Measurements from ENCODE around the gene MCHR1. TPM values are rescaled to one million over a fixed set of nuclear protein-coding genes. Genes with fewer than 3 reads are reported as not detected.
A peak's percentile ranks its signal among the peaks of the same experiment; 100 is the strongest.

Gene MCHR1
- total and polyA plus RNA-seq, 4 experiments from 2014 or later = not detected

DNA sequence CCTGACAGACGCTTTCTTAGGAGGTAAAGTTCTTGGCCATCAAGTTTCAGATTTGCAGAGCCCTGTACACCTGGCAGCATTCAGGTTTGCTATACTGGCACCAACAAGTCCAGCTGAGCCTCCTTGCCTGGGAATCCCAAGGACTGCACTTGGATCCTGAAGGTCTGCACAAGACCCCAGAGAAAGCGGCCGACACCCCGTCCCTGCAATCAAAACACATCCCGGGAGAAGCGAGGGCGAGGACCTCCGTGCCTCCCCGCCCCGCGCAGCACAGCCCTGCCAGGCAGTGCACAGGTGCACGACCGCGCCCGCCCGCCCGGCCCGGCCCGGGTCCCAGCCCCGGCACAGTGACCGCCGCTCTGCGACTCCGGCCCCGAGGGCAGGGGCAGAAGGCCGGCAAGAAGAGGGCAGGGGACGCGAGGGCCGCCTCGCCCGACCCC lies 43.3 kb upstream of the MCHR1 start:
- H3K4me3 ChIP-seq (ENCODE audit: low read length in 2 of 2) = peak overlapping the region; percentile 46 to 98
- peaks cover 34% of the 10 kb centered on the region for H3K4me1 ChIP-seq (ENCODE audit: insufficient read depth, low read length)
- peak overlapping the region; percentile 92 to 97 (median 95) for H3K27ac Mint-ChIP-seq
- no peaks in the 10 kb centered on the region for H3K27me3 ChIP-seq (ENCODE audit: insufficient read depth, low read length)
- H3K36me3 Mint-ChIP-seq = peaks cover 0 to 9% of the 10 kb centered on the region in 2 donors
- no peaks in the 10 kb centered on the region for H3K36me3 ChIP-seq (ENCODE audit: insufficient read depth, low read length)
- H3K27me3 Mint-ChIP-seq = no peaks in the 10 kb centered on the region
- peaks cover 23 to 60% (median 38%) of the 10 kb centered on the region in 4 donors for H3K4me1 Mint-ChIP-seq
- DNase-seq = peak in 1 of 5 donors; percentile 20
- intact Hi-C loops (cut with micrococcal nuclease) = loop anchor here (1.0 to 2.0 kb wide), 6 partner anchors 10 to 569 kb away; partner anchors contain the start of genes L3MBTL2, SLC25A17, ST13 and XPNPEP3
- POLR2A ChIA-PET (ENCODE audit: partially characterized antibody) = interaction anchor here (0.6 to 2.0 kb wide), 10 partner anchors 9 to 289 kb away, joined by 3 to 58 read pairs (median 8); partner anchors contain the start of genes ST13 and XPNPEP3
- no peaks in the 10 kb centered on the region for H3K9me3 ChIP-seq (ENCODE audit: control insufficient read depth in 1 of 2, low read length in 2 of 2)
- CTCF ChIA-PET (ENCODE audit: partially characterized antibody) = interaction anchor here (1.4 to 2.6 kb wide), 4 partner anchors 10 to 199 kb away, joined by 5 to 18 read pairs (median 10); no protein-coding TSS in a partner anchor
- peak overlapping the region; percentile 85 for H3K27ac ChIP-seq (ENCODE audit: low read depth, low read length)
- H3K9me3 Mint-ChIP-seq = peaks cover 0 to 1% (median 0%) of the 10 kb centered on the region in 8 donors
- H3K4me3 Mint-ChIP-seq = peak overlapping the region; percentile 90 to 98 (median 94)

DNA sequence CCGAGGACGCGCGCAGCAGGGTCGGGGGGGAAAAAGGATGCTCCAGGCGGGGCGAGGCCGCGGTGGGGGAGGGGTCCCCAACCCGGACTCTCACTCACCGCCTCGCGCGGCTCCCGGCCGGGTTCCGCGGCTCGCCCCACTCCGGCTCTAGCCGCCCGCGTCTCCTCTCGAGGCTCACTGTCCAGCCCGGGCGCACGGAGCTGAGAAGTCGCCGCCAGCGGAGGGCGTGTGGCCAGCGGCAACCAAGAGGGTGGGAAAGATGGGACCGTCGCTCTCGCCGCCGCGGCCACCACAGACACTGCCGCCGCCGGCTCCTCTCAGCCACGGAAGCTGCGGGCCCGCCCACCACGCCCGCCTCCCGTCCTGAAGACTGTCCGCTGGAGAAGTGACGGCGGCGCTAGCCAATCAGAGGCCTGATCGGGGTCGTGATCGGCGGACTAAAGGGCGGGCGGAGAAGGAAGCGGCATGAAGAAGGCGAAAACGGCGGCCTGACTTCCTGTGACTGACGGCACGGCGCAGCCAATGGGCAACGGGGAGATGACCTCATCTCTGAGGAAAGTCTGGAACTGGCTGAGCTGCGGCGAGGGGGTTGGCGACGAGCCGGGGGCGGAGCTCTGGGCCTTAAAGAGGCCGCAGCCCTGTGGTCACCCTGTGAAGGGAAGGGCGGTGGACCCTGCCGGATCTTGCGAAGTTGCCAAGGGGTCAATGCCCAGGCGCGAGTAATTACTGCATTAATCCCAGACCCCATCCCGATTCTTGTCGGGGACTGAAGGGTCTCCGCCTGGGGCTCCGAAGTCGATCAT lies 42.7 kb upstream of the MCHR1 start, which contains the start of gene MRTFA:
TSS of gene MRTFA (minus strand) at position 340 of the 803 bp plus-strand sequence.
- H3K4me1 ChIP-seq (ENCODE audit: insufficient read depth, low read length) = peaks cover 34% of the 10 kb centered on the region
- peak within 1 kb of the TSS; percentile 96 to 99 (median 98) for H3K4me3 Mint-ChIP-seq
- H3K4me1 Mint-ChIP-seq = peaks cover 23 to 54% (median 32%) of the 10 kb centered on the region in 4 donors
- ChIA-PET POLR2A (ENCODE audit: partially characterized antibody) (interaction anchor here (0.6 to 2.0 kb wide), 20 partner anchors 9 to 1145 kb away, joined by 3 to 58 read pairs (median 4); partner anchors contain the start of genes PHF5A, SGSM3, ST13 and XPNPEP3), CTCF (ENCODE audit: partially characterized antibody) (interaction anchor here (1.0 to 2.6 kb wide), 8 partner anchors 10 to 200 kb away, joined by 3 to 18 read pairs (median 4); no protein-coding TSS in a partner anchor)
- H3K36me3 Mint-ChIP-seq = peaks cover 0 to 9% of the 10 kb centered on the region in 2 donors
- H3K27me3 Mint-ChIP-seq = no peaks in the 10 kb centered on the region
- H3K27ac ChIP-seq (ENCODE audit: low read depth, low read length) = peak within 1 kb of the TSS; percentile 85
- H3K36me3 ChIP-seq (ENCODE audit: insufficient read depth, low read length) = no peaks in the 10 kb centered on the region
- peaks cover 0 to 1% (median 0%) of the 10 kb centered on the region in 8 donors for H3K9me3 Mint-ChIP-seq
- DNase-seq = peak; percentile 98 to 100 (median 99)
- peak within 1 kb of the TSS; percentile 95 to 98 for H3K4me3 ChIP-seq (ENCODE audit: low read length in 2 of 2)
- peak within 1 kb of the TSS; percentile 92 to 99 (median 98) for H3K27ac Mint-ChIP-seq
- no peaks in the 10 kb centered on the region for H3K9me3 ChIP-seq (ENCODE audit: control insufficient read depth in 1 of 2, low read length in 2 of 2)
- intact Hi-C loops (cut with micrococcal nuclease) = loop anchor here (1.0 to 2.0 kb wide), 7 partner anchors 10 to 592 kb away; partner anchors contain the start of genes L3MBTL2, SLC25A17, ST13 and XPNPEP3
- no peaks in the 10 kb centered on the region for H3K27me3 ChIP-seq (ENCODE audit: insufficient read depth, low read length)

DNA sequence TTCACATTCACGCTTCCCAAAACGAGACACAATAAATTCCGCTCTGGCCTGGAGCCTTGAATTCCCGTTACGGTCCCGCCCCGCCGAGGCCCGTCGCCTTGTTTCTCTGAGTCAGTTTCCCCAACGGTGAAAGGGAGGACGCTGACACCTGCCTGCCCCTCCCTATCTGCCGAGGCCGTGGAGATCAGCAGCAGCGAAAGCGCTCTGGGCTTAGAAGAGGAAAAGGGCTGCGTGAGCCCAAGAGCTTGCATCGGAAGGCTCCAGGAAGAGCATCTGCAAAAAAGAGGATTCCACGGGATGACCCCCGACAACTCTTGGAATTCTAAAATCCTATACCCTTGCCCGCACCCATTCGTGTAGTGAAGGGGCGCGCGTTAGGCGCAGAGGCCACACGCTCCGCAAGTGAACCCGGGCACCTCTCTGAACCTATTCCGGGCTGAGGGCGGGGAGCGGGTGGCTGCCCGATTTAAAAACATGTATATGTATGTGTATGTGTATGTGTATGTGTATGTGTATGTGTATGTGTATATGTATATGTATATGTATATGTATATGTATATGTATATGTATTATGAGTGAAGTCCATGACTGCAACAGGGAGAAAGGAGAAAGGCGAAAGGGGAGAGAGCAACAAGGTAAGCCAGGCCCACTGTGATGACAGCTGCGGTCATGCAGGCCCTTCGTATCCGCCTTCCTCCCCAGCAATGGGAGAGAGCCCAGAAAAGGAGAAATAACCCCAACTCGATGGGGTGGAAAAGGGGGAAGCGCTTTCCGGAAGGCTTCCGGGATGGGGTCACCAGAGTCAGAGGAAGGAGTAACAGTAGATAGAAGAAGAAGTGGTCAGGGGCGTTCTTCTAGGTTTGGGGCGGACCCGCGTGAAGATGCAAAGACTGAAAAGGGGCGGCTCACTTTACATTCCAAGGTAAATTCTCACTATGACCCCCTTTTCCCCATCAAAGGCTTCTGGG lies 41.8 kb upstream of the MCHR1 start:
- peaks cover 18 to 48% (median 26%) of the 10 kb centered on the region in 4 donors for H3K4me1 Mint-ChIP-seq
- peak overlapping the region; percentile 92 to 99 (median 98) for H3K27ac Mint-ChIP-seq
- Histone ChIP-seq H3K27ac (ENCODE audit: low read depth, low read length) (peak overlapping the region; percentile 85), H3K4me3 (ENCODE audit: low read length in 2 of 2) (peak overlapping the region; percentile 95 to 98), H3K36me3 (ENCODE audit: insufficient read depth, low read length) (no peaks in the 10 kb centered on the region), H3K9me3 (ENCODE audit: control insufficient read depth in 1 of 2, low read length in 2 of 2) (no peaks in the 10 kb centered on the region), H3K4me1 (ENCODE audit: insufficient read depth, low read length) (peaks cover 33% of the 10 kb centered on the region), H3K27me3 (ENCODE audit: insufficient read depth, low read length) (no peaks in the 10 kb centered on the region)
- H3K4me3 Mint-ChIP-seq = peak overlapping the region; percentile 92 to 99 (median 98)
- peaks cover 0 to 9% of the 10 kb centered on the region in 2 donors for H3K36me3 Mint-ChIP-seq
- ChIA-PET CTCF (ENCODE audit: partially characterized antibody) (interaction anchor here (1.0 to 2.6 kb wide), 10 partner anchors 9 to 201 kb away, joined by 3 to 18 read pairs (median 4); no protein-coding TSS in a partner anchor), POLR2A (ENCODE audit: partially characterized antibody) (interaction anchor here (0.5 to 2.0 kb wide), 23 partner anchors 8 to 1634 kb away, joined by 3 to 58 read pairs (median 3); partner anchors contain the start of genes PHF5A, SGSM3, ST13 and XPNPEP3)
- H3K27me3 Mint-ChIP-seq = no peaks in the 10 kb centered on the region
- peaks cover 0 to 1% (median 0%) of the 10 kb centered on the region in 8 donors for H3K9me3 Mint-ChIP-seq
- intact Hi-C loops (cut with micrococcal nuclease) = loop anchor here (1.0 to 2.0 kb wide), 6 partner anchors 105 to 593 kb away; partner anchors contain the start of genes L3MBTL2, SLC25A17, ST13 and XPNPEP3
- no peak for DNase-seq

DNA sequence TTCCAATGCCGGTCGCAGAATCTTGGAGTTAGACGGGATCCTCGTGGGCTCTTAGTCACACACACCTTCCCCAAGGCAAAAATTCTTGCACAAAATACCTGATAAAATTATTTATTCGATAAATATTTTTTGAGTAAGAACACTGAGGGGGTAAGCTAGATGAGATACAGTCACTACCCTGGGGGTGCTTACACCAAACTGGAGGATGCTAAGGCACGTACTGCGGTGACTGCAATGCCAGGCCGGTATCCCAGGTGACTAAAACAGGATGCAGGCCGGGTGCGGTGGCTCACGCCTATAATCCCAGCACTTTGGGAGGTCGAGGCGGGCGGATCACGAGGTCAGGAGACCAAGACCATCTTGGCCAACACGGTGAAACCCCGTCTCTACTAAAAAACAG lies 41.0 kb upstream of the MCHR1 start:
- no peak for DNase-seq
- no peaks in the 10 kb centered on the region for H3K36me3 ChIP-seq (ENCODE audit: insufficient read depth, low read length)
- no peaks in the 10 kb centered on the region for H3K27me3 ChIP-seq (ENCODE audit: insufficient read depth, low read length)
- no peak overlapping the region for H3K27ac ChIP-seq (ENCODE audit: low read depth, low read length)
- H3K4me1 Mint-ChIP-seq = peaks cover 16 to 41% (median 23%) of the 10 kb centered on the region in 4 donors
- peak overlapping the region in 1 of 7 donors; percentile 34 for H3K27ac Mint-ChIP-seq
- no peaks in the 10 kb centered on the region for H3K27me3 Mint-ChIP-seq
- intact Hi-C loops (cut with micrococcal nuclease) = no loop called here
- no peak overlapping the region for H3K4me3 ChIP-seq (ENCODE audit: low read length in 2 of 2)
- H3K4me1 ChIP-seq (ENCODE audit: insufficient read depth, low read length) = peaks cover 31% of the 10 kb centered on the region
- H3K9me3 Mint-ChIP-seq = peaks cover 0 to 1% (median 0%) of the 10 kb centered on the region in 8 donors
- H3K36me3 Mint-ChIP-seq = peaks cover 0 to 9% of the 10 kb centered on the region in 2 donors
- no peaks in the 10 kb centered on the region for H3K9me3 ChIP-seq (ENCODE audit: control insufficient read depth in 1 of 2, low read length in 2 of 2)
- CTCF ChIA-PET (ENCODE audit: partially characterized antibody) = interaction anchor here (1.0 to 2.6 kb wide), 3 partner anchors 8 to 199 kb away, joined by 3 to 18 read pairs (median 4); no protein-coding TSS in a partner anchor
- POLR2A ChIA-PET (ENCODE audit: partially characterized antibody) = interaction anchor here (0.5 to 1.4 kb wide), 4 partner anchors 9 to 1635 kb away, joined by 3 to 4 read pairs (median 3); partner anchors contain the start of gene PHF5A
- peak overlapping the region; percentile 92 to 99 (median 98) for H3K4me3 Mint-ChIP-seq

DNA sequence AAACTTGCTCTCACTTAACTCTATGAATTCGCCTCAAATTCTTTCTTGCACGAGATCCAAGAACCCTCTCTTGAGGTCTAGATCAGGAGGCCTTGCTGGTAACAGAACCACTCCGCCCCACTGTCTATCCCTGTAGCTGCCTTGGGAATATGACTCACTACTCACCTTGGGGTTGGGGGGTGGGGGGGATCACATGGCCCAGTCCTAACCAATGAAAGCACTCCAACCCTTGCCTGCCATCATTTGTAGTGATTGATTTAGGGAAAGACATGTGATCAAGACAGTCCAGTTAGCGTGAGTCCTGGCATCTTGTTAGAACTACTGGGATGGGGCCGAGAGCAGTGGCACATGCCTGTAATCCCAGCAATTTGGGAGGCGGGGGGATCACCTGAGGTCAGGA lies 38.0 kb upstream of the MCHR1 start:
- Histone ChIP-seq H3K4me1 (ENCODE audit: insufficient read depth, low read length) (peaks cover 12% of the 10 kb centered on the region), H3K27me3 (ENCODE audit: insufficient read depth, low read length) (no peaks in the 10 kb centered on the region), H3K27ac (ENCODE audit: low read depth, low read length) (no peak overlapping the region), H3K4me3 (ENCODE audit: low read length in 2 of 2) (no peak overlapping the region), H3K36me3 (ENCODE audit: insufficient read depth, low read length) (no peaks in the 10 kb centered on the region), H3K9me3 (ENCODE audit: control insufficient read depth in 1 of 2, low read length in 2 of 2) (no peaks in the 10 kb centered on the region)
- H3K9me3 Mint-ChIP-seq = peaks cover 0 to 1% (median 0%) of the 10 kb centered on the region in 8 donors
- no peak for DNase-seq
- intact Hi-C loops (cut with micrococcal nuclease) = no loop called here
- H3K27me3 Mint-ChIP-seq = no peaks in the 10 kb centered on the region
- peaks cover 0 to 7% of the 10 kb centered on the region in 2 donors for H3K36me3 Mint-ChIP-seq
- POLR2A ChIA-PET (ENCODE audit: partially characterized antibody) = interaction anchor here (1.5 kb wide), 1 partner anchor 111 kb away, joined by 4 read pairs; no protein-coding TSS in a partner anchor
- H3K4me3 Mint-ChIP-seq = no peak overlapping the region
- CTCF ChIA-PET (ENCODE audit: partially characterized antibody) = interaction anchor here (0.6 to 1.6 kb wide), 4 partner anchors 9 to 202 kb away, joined by 3 to 6 read pairs (median 4); no protein-coding TSS in a partner anchor
- peaks cover 6 to 22% (median 9%) of the 10 kb centered on the region in 4 donors for H3K4me1 Mint-ChIP-seq
- peak overlapping the region in 1 of 7 donors; percentile 3 for H3K27ac Mint-ChIP-seq

DNA sequence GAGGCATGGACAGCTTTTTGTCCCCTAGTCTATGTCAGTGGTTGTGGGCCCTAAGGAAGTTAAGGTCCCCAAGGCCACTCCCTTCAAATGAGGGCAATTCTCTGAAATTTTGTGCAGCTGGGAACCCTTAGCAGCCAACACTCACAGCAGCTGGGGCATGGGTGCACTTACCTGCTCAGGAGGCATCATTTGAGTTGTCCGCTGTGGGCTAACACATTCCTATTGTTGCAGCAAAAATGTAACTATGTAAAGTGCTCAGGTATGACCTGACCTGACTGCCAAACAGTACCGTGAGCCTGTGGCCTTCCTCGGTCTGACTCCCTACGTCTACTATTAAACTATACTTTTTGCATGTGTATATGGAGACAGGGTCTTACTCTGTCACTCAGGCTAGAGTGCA lies 37.0 kb upstream of the MCHR1 start:
- no peak for DNase-seq
- Histone ChIP-seq H3K9me3 (ENCODE audit: control insufficient read depth in 1 of 2, low read length in 2 of 2) (no peaks in the 10 kb centered on the region), H3K4me1 (ENCODE audit: insufficient read depth, low read length) (peaks cover 15% of the 10 kb centered on the region), H3K36me3 (ENCODE audit: insufficient read depth, low read length) (no peaks in the 10 kb centered on the region), H3K4me3 (ENCODE audit: low read length in 2 of 2) (no peak overlapping the region), H3K27ac (ENCODE audit: low read depth, low read length) (no peak overlapping the region), H3K27me3 (ENCODE audit: insufficient read depth, low read length) (no peaks in the 10 kb centered on the region)
- ChIA-PET CTCF (ENCODE audit: partially characterized antibody) (interaction anchor here (0.9 to 1.6 kb wide), 5 partner anchors 10 to 205 kb away, joined by 3 to 6 read pairs (median 4); no protein-coding TSS in a partner anchor), POLR2A (ENCODE audit: partially characterized antibody) (interaction anchor here (1.5 kb wide), 1 partner anchor 112 kb away, joined by 4 read pairs; no protein-coding TSS in a partner anchor)
- Mint-ChIP-seq H3K27me3 (no peaks in the 10 kb centered on the region), H3K36me3 (no peaks in the 10 kb centered on the region), H3K27ac (peak overlapping the region in 1 of 7 donors; percentile 3), H3K4me1 (peaks cover 6 to 15% (median 10%) of the 10 kb centered on the region in 4 donors), H3K4me3 (no peak overlapping the region), H3K9me3 (no peaks in the 10 kb centered on the region)
- intact Hi-C loops (cut with micrococcal nuclease) = no loop called here

All from CD4-positive, alpha-beta memory T cell (primary cell).